Measurements from ENCODE around the gene EDC4. TPM values are rescaled to one million over a fixed set of nuclear protein-coding genes. Genes with fewer than 3 reads are reported as not detected.

EDC4 gene
- total RNA-seq, 1 experiment from 2014 or later = 106 TPM

DNA sequence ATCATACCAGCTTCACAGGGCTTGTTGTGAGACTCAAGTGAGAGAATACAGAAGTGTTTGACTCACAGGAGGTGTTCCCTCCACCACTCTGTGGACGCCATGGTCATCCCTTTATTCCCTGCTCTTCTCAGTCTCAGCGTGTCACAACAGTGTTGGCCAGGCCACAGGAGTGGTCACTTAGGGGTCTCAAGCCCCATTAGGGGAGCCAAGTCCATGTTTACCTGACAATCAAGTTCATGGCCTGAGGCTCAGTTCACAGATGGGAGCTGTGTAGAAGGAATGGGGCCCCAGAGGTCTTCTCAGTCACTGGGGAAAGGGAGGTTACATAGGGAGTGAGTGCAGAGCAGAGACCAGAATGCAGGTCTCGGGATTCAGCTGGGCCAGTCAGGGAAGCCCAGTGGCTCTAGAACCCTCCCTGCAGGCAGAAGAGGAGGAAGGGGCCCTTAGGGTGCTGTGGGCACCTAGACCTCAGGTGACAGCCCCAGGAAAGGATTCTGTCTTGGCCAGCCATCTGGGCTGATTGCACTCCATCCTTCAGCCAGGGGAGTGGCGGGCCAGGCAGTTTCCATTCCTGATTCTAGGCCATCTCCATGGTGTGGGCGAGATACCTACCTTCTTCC, 15.8 kb upstream of the EDC4 start:
- Mint-ChIP-seq H3K9me3 (no peaks in the 10 kb centered on the region), H3K27me3 (ENCODE audit: low read depth) (no peaks in the 10 kb centered on the region), H3K36me3 (ENCODE audit: insufficient read depth in 1 of 3, low read depth in 3 of 3) (peaks cover 17 to 29% (median 23%) of the 10 kb centered on the region in 3 experiments), H3K27ac (peak overlapping the region; percentile 85 to 95 (median 95); a peak in 6 of 7 replicates), H3K4me3 (no peak overlapping the region; a peak in 1 of 5 replicates), H3K4me1 (peaks cover 43 to 52% of the 10 kb centered on the region in 2 experiments)
- Histone ChIP-seq H3K27ac (ENCODE audit: insufficient read length, low read depth, low read length) (no peak overlapping the region), H3K27me3 (ENCODE audit: insufficient read depth, low read length) (no peaks in the 10 kb centered on the region), H3K56ac (ENCODE audit: insufficient read length, low read depth, low read length) (no peak overlapping the region), H3K9me3 (ENCODE audit: control insufficient read depth, low read depth, low read length) (no peaks in the 10 kb centered on the region), H2AFZ (ENCODE audit: low read length) (no peak overlapping the region), H4K5ac (ENCODE audit: insufficient read length, low read depth, low read length) (no peak overlapping the region), H2BK20ac (ENCODE audit: low read depth, low read length, poor library complexity, severe bottlenecking) (no peak overlapping the region), H3K4ac (ENCODE audit: low read depth, low read length) (peak overlapping the region; percentile 5; the same call in 1 of the 2 replicates), H3K79me2 (ENCODE audit: insufficient read depth, low read length) (peaks cover 49% of the 10 kb centered on the region; the same call in 1 of the 2 replicates), H2BK5ac (ENCODE audit: insufficient read length, low read length) (no peak overlapping the region), H3K14ac (ENCODE audit: insufficient read depth, low read length) (peak overlapping the region; percentile 77; the same call in 1 of the 2 replicates), H3K18ac (ENCODE audit: insufficient read length, low read depth, low read length) (peak overlapping the region; percentile 43), H2BK12ac (ENCODE audit: insufficient read length, low read depth, low read length) (no peak overlapping the region), H3K23ac (ENCODE audit: insufficient read length, low read depth, low read length) (no peak overlapping the region), H3K4me2 (ENCODE audit: insufficient read depth, insufficient read length, low read length) (no peak overlapping the region), H2BK15ac (ENCODE audit: low read depth, low read length) (no peak overlapping the region), H2AK5ac (ENCODE audit: insufficient read length, low read length) (no peak overlapping the region), H3K9ac (ENCODE audit: extremely low read depth, insufficient read length, low read length) (no peak overlapping the region), H2BK120ac (ENCODE audit: low read depth, low read length, poor library complexity, severe bottlenecking) (no peak overlapping the region), H4K20me1 (ENCODE audit: control insufficient read depth, insufficient read depth, insufficient read length) (no peaks in the 10 kb centered on the region), H3T11ph (ENCODE audit: low read length) (no peak overlapping the region), H3K79me1 (ENCODE audit: insufficient read depth, low read depth, low read length, poor library complexity, severe bottlenecking) (peaks cover 5% of the 10 kb centered on the region), H4K91ac (ENCODE audit: insufficient read length, low read depth, low read length) (peak overlapping the region; percentile 30), H3K4me1 (ENCODE audit: insufficient read depth, low read length) (peaks cover 6% of the 10 kb centered on the region; the same call in 1 of the 2 replicates), H3K23me2 (ENCODE audit: insufficient read length, low read depth, low read length, poor library complexity, severe bottlenecking) (no peaks in the 10 kb centered on the region), H4K8ac (replicated peaks; ENCODE audit: insufficient read length, low read depth, low read length) (no peak overlapping the region)
- no CpG with 5 or more reads among the region's 5 CpGs for WGBS (ENCODE audit: extremely low coverage, insufficient read length, low lambda C conversion rate)
- no peak for TF ChIP-seq CTCF (conservative IDR thresholded peaks at IDR 0.05)
- DNase-seq = no peak

Measured in H9 (cell line).